Endothelial cell of hepatic sinusoid (primary cell): Measurements from ENCODE around the gene RUNX1.

Experiments
- in situ Hi-C: cut with HindIII; loops from 2 replicates; pipeline ENCODE4 v1.10.0; 2017; ENCODE audit warnings: low sequenced_read_pairs

The RUNX1 gene

GRCh38 chr21:34801519-34802132 lies 247.5 kb downstream of the RUNX1 start:
- in situ Hi-C loops = no loop called here

- in situ Hi-C loops = no loop called here
These were observed 248.1 kb downstream of the RUNX1 start for GRCh38 chr21:34800797-34801518.

- in situ Hi-C loops = no loop called here
These were observed 250.0 kb downstream of the RUNX1 start for GRCh38 chr21:34799092-34799491.

GRCh38 chr21:34797921-34798535 lies 251.1 kb downstream of the RUNX1 start:
- in situ Hi-C loops = no loop called here

- in situ Hi-C loops = no loop called here
These were observed 251.9 kb downstream of the RUNX1 start for GRCh38 chr21:34797201-34797525.

- in situ Hi-C loops = no loop called here
These were observed 252.4 kb downstream of the RUNX1 start for GRCh38 chr21:34796518-34797200.

GRCh38 chr21:34795548-34796180 lies 253.4 kb downstream of the RUNX1 start:
- in situ Hi-C loops = no loop called here

- in situ Hi-C loops = no loop called here
These were observed 253.9 kb downstream of the RUNX1 start for GRCh38 chr21:34795175-34795547.

- in situ Hi-C loops = no loop called here
These were observed 254.4 kb downstream of the RUNX1 start for GRCh38 chr21:34794686-34795085.

GRCh38 chr21:34793471-34793870 lies 255.6 kb downstream of the RUNX1 start:
- in situ Hi-C loops = no loop called here

- in situ Hi-C loops = no loop called here
These were observed 256.5 kb downstream of the RUNX1 start for GRCh38 chr21:34792504-34793089.

- in situ Hi-C loops = no loop called here
These were observed 257.2 kb downstream of the RUNX1 start for GRCh38 chr21:34791776-34792503.

GRCh38 chr21:34790834-34791233 lies 258.3 kb downstream of the RUNX1 start:
- in situ Hi-C loops = no loop called here

GRCh38 chr21:34790341-34790740 lies 258.8 kb downstream of the RUNX1 start:
- in situ Hi-C loops = no loop called here

- in situ Hi-C loops = no loop called here
These were observed 260.2 kb downstream of the RUNX1 start for GRCh38 chr21:34788879-34789278.

- in situ Hi-C loops = no loop called here
These were observed 265.3 kb downstream of the RUNX1 start for GRCh38 chr21:34783815-34784214.

GRCh38 chr21:34782506-34783360 lies 266.4 kb downstream of the RUNX1 start:
- in situ Hi-C loops = no loop called here

- in situ Hi-C loops = no loop called here
These were observed 267.6 kb downstream of the RUNX1 start for GRCh38 chr21:34781526-34781925.

GRCh38 chr21:34779860-34780259 lies 269.2 kb downstream of the RUNX1 start:
- in situ Hi-C loops = no loop called here
